Fibroblast of lung (primary cell): ENCODE data around the gene LMAN1L. TPM values are rescaled to one million over a fixed set of nuclear protein-coding genes. Genes with fewer than 3 reads are reported as not detected.

Source experiments
- DNase-seq, 2 donors: peaks; one replicate each; pipeline versions ENCODE4 v3.0.0 to v3.0.0-alpha.2; 2010; ENCODE audit warnings: low read depth in 2 of 2
- H2AFZ ChIP-seq: 2 replicates; pipeline ENCODE4 v1.5.1; 2012; ENCODE audit warnings: low read length, control low read depth, inconsistent platforms
- H3K27ac ChIP-seq: 2 replicates; pipeline ENCODE4 v1.5.1; 2011; ENCODE audit warnings: low read length, control low read depth; ENCODE audit not compliant: insufficient read depth
- H3K27me3 ChIP-seq: 2 replicates; pipeline ENCODE4 v1.5.1; 2011; ENCODE audit warnings: mild to moderate bottlenecking, low read length; ENCODE audit not compliant: control insufficient read depth, insufficient read depth
- H3K36me3 ChIP-seq: 2 replicates; pipeline ENCODE4 v1.5.1; 2011; ENCODE audit warnings: low read length; ENCODE audit not compliant: control insufficient read depth, insufficient read depth
- H3K4me1 ChIP-seq: 2 replicates; pipeline ENCODE4 v1.5.1; 2011; ENCODE audit warnings: low read length; ENCODE audit not compliant: control insufficient read depth, insufficient read depth; ENCODE audit errors: extremely low read depth
- H3K4me2 ChIP-seq: 2 replicates; pipeline ENCODE4 v1.5.1; 2011; ENCODE audit warnings: low read length, control low read depth; ENCODE audit not compliant: insufficient read depth; ENCODE audit errors: extremely low read depth
- H3K4me3 ChIP-seq, 4 experiments: fragments of 200-600 bp in 1 of 4; sonication (generic) in 1 of 4; replicated peaks in 1 of 4; 2 replicates each; pipeline ENCODE4 v1.5.1; 2011 to 2016; ENCODE audit warnings: low read length in 4 of 4, low read depth in 3 of 4, mild to moderate bottlenecking in 3 of 4, control low read depth in 2 of 4, inconsistent platforms in 1 of 4, mixed read lengths in 1 of 4; ENCODE audit not compliant: insufficient read depth in 1 of 4; ENCODE audit errors: control extremely low read depth in 1 of 4
- H3K79me2 ChIP-seq: 2 replicates; pipeline ENCODE4 v1.5.1; 2012; ENCODE audit warnings: mild to moderate bottlenecking, low read length, inconsistent platforms; ENCODE audit not compliant: control insufficient read depth, insufficient read depth
- H3K9ac ChIP-seq: 2 replicates; pipeline ENCODE4 v1.5.1; 2011; ENCODE audit warnings: mild to moderate bottlenecking, low read length, control low read depth; ENCODE audit not compliant: insufficient read depth
- H3K9me3 ChIP-seq: 2 replicates; pipeline ENCODE4 v1.5.1; 2012; ENCODE audit warnings: low read depth, low read length; ENCODE audit not compliant: control insufficient read depth, insufficient read depth
- H4K20me1 ChIP-seq: 2 replicates; pipeline ENCODE4 v1.5.1; 2011; ENCODE audit warnings: low read length; ENCODE audit not compliant: control insufficient read depth, insufficient read depth; ENCODE audit errors: extremely low read depth
- CTCF ChIP-seq, 2 donors: IDR thresholded peaks in 1 of 2; conservative IDR thresholded peaks in 1 of 2; 1 replicate in 1 of 2; 2 replicates in 1 of 2; pipeline ENCODE4 v1.5.1; 2011 to 2012; ENCODE audit warnings: low read length in 2 of 2, control low read depth in 1 of 2, inconsistent platforms in 1 of 2, low read depth in 1 of 2, mild to moderate bottlenecking in 1 of 2
- EZH2 ChIP-seq: IDR thresholded peaks from 2 replicates; pipeline ENCODE4 v1.5.1; 2012; ENCODE audit warnings: low read length, control low read depth, mild to moderate bottlenecking; ENCODE audit errors: missing control alignments
- polyA plus RNA-seq, 2 donors: library from polyadenylated mRNA; depleted of rRNA in 1 of 2; stranded (reverse) in 1 of 2; unstranded in 1 of 2; fragments of >200 nt; gene quantifications; 2 replicates each; pipeline ENCODE4 v1.2.1, GENCODE V29; 2011 to 2012; ENCODE audit warnings: missing spikeins in 1 of 2
- total RNA-seq: library from RNA; depleted of rRNA; stranded (reverse); fragments of >200 nt; gene quantifications from 2 replicates; pipeline ENCODE4 v1.2.1, GENCODE V29; 2014

LMAN1L gene
- total and polyA plus RNA-seq, 2 donors (not counting 1 experiment from before 2014, with no cell fraction given), result not detected

DNA sequence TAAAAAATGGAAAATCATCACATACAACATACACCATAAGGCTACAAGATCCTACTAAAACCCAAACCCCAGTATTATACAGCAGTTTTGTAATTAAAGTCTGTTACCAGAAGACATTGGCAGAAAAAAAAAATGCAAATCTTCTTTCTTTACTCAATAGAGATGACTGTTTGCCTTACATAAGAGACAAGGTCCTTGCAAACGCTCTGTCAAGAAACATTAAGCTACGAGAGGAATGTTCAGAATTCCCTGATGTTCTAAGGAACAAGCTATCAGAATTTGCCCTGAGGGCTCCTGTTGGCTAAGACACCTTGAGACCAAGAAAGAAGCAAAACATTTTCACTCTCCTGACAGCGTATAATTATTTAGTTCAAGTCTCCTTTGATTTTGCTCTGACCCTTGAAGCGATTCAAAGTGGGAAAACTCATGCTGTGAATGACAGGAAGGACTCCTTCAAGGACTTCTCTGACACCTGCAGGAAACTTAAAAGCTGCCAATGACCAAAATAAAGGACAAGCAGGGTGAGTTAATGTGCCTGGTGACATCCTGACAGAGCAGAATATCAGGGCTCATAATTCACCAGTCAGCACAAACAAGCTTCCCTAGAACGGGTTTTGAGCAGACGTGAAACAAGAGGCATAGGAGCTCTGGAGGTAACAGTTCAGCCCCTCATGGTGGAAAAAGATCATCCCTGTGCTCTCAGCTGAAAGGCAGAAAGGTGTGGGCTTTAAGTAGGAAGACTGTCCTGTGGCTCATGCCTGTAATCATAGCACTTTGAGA lies 58.0 kb downstream of the LMAN1L start:
- Histone ChIP-seq H2AFZ (no peak overlapping the region), H3K9ac (no peak overlapping the region), H3K4me3 (peak overlapping the region in 1 of 4 experiments; percentile 2), H3K27me3 (no peaks in the 10 kb centered on the region), H4K20me1 (no peaks in the 10 kb centered on the region), H3K36me3 (no peaks in the 10 kb centered on the region), H3K4me1 (peaks cover 4% of the 10 kb centered on the region), H3K4me2 (no peak overlapping the region), H3K27ac (no peak overlapping the region), H3K9me3 (no peaks in the 10 kb centered on the region), H3K79me2 (peaks cover 37% of the 10 kb centered on the region)
- TF ChIP-seq EZH2, result no peak
- no peak for TF ChIP-seq CTCF (conservative IDR thresholded peaks at IDR 0.05 in 1 of 2, IDR thresholded peaks at IDR 0.05 in 1 of 2; ENCODE audit: low read depth in 1 of 2, low read length in 2 of 2)
- DNase-seq, result no peak

DNA sequence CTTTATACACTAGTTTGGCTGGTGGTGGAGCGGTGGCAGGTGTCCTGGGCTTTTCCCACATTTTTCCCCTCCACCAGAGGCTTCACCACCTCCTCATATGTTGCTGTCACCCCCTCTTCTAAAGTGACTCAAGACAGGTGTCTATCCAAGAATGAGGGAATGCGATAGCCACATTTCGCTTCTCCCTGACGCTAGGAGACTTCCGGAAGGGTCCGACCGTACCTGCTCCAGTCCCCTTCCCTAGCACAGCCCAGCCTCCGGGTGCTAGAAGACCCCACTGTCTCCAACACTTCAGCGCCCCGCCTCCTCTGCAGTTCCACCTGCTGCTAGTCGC lies 60.0 kb downstream of the LMAN1L start:
- Histone ChIP-seq H3K27me3 (no peaks in the 10 kb centered on the region), H2AFZ (peak overlapping the region; percentile 57), H3K79me2 (peaks cover 33% of the 10 kb centered on the region), H3K4me3 (peak overlapping the region; percentile 69 to 99 (median 94)), H3K4me2 (peak overlapping the region; percentile 95), H3K4me1 (no peaks in the 10 kb centered on the region), H4K20me1 (no peaks in the 10 kb centered on the region), H3K36me3 (no peaks in the 10 kb centered on the region), H3K9ac (peak overlapping the region; percentile 98), H3K9me3 (no peaks in the 10 kb centered on the region), H3K27ac (peak overlapping the region; percentile 99)
- DNase-seq, result no peak
- TF ChIP-seq CTCF (conservative IDR thresholded peaks at IDR 0.05 in 1 of 2, IDR thresholded peaks at IDR 0.05 in 1 of 2; ENCODE audit: low read depth in 1 of 2, low read length in 2 of 2), result no peak
- TF ChIP-seq EZH2, result no peak

DNA sequence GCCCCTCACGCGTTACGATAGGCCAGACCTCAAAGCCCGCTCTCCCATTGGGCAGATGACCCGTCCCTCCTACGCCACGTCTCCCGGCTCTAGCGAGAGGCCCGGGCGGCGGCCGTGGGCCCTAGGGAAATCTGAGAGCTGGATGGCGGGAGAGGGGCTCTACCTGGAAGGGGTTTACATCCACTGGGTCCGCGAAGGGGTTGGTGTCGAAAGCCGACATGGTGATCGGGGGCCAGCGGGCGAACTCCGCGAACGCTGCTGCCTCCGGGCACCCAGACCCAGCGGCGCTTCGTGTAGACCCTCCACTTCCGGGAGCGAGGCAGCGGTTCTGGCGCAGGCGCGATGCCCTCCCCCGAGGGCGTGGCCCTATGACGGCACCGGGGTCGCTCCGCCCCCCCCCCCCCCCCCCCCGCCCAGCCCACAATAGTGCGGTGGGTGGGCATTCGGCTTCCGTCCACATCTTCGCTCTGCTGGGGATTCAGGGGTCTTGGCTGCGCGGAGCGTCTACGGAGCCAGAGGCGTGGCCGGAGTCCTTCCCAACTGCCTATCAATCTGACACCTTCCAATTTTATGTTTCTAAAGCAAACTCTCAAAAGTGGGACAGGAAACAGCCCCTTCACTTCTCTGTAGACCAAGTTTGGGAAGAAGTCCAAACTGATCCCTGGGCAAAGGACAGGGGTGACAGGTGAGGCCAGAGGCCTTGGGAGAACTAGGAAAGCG lies 60.6 kb downstream of the LMAN1L start, which contains the start of gene SCAMP2:
TSS of gene SCAMP2 (minus strand) at position 330 of the 720 bp plus-strand sequence. CDS start at position 220, 110 bp downstream.
- Histone ChIP-seq H3K4me3 (peak within 1 kb of the TSS; percentile 69 to 99 (median 94)), H3K27me3 (no peaks in the 10 kb centered on the region), H3K9ac (peak within 1 kb of the TSS; percentile 98), H3K79me2 (peaks cover 28% of the 10 kb centered on the region), H4K20me1 (no peaks in the 10 kb centered on the region), H3K27ac (peak within 1 kb of the TSS; percentile 99), H2AFZ (peak within 1 kb of the TSS; percentile 85), H3K36me3 (no peaks in the 10 kb centered on the region), H3K4me1 (no peaks in the 10 kb centered on the region), H3K9me3 (no peaks in the 10 kb centered on the region), H3K4me2 (peak within 1 kb of the TSS; percentile 96)
- TF ChIP-seq CTCF (conservative IDR thresholded peaks at IDR 0.05 in 1 of 2, IDR thresholded peaks at IDR 0.05 in 1 of 2; ENCODE audit: low read depth in 1 of 2, low read length in 2 of 2) (no peak), EZH2 (no peak)
- peak; percentile 94 to 96 for DNase-seq
